A673 (cell line): ENCODE data around the gene SYDE1.

Experiments used
- EZH2 ChIP-seq: fragments of 200-600 bp; sonication (generic); IDR thresholded peaks from 2 replicates; pipeline ENCODE4 v1.6.1; 2017; ENCODE audit warnings: borderline replicate concordance, low read depth, mild to moderate bottlenecking, mixed read lengths, antibody characterized with exemption, low read length; ENCODE audit not compliant: poor library complexity, severe bottlenecking
- TF ChIP-seq, protein P1 (sequence below): fragments of 300-800, 200-600 bp; sonication (generic); conservative IDR thresholded peaks from 2 replicates; pipeline ENCODE4 v1.5.1; 2017; ENCODE audit warnings: low read depth, mild to moderate bottlenecking, antibody characterized with exemption, low read length, moderate library complexity, mixed read lengths

DNA sequence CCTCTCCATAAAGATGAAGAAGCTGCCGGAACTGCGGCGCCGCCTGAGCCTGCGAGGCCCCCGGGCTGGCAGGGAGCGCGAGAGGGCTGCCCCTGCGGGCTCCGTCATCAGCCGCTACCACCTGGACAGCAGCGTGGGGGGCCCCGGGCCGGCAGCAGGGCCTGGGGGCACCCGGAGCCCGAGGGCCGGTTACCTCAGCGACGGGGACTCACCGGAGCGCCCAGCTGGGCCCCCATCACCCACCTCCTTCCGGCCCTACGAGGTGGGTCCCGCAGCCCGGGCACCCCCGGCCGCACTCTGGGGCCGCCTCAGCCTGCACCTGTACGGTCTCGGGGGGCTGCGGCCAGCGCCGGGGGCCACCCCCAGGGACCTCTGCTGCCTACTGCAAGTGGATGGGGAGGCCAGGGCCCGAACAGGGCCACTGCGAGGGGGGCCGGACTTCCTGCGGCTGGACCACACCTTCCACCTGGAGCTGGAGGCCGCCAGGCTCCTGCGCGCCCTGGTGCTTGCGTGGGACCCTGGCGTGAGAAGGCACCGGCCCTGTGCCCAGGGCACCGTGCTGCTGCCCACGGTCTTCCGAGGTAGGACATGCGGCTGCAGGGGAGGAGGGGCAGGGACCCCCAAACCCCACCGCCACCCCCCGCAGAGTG is 2.7 kb downstream of the SYDE1 start:
- TF ChIP-seq, protein P1, sequence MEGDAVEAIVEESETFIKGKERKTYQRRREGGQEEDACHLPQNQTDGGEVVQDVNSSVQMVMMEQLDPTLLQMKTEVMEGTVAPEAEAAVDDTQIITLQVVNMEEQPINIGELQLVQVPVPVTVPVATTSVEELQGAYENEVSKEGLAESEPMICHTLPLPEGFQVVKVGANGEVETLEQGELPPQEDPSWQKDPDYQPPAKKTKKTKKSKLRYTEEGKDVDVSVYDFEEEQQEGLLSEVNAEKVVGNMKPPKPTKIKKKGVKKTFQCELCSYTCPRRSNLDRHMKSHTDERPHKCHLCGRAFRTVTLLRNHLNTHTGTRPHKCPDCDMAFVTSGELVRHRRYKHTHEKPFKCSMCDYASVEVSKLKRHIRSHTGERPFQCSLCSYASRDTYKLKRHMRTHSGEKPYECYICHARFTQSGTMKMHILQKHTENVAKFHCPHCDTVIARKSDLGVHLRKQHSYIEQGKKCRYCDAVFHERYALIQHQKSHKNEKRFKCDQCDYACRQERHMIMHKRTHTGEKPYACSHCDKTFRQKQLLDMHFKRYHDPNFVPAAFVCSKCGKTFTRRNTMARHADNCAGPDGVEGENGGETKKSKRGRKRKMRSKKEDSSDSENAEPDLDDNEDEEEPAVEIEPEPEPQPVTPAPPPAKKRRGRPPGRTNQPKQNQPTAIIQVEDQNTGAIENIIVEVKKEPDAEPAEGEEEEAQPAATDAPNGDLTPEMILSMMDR = no peak
- TF ChIP-seq EZH2 = no peak
